GM23248 (cell line): ENCODE data around the gene RFTN1.

ENCODE experiments used
- EZH2 ChIP-seq: fragments of 200-600 bp; sonication (generic); IDR thresholded peaks from 2 replicates; pipeline ENCODE4 v1.6.1; 2018; ENCODE audit warnings: antibody characterized with exemption, mild to moderate bottlenecking; ENCODE audit not compliant: insufficient read depth, poor library complexity, severe bottlenecking
- EZH2phosphoT487 ChIP-seq: fragments of 200-600 bp; sonication (generic); IDR thresholded peaks from 2 replicates; pipeline ENCODE4 v1.6.1; 2018; ENCODE audit warnings: antibody characterized with exemption, moderate library complexity, mild to moderate bottlenecking, low read depth; ENCODE audit not compliant: insufficient read depth

DNA sequence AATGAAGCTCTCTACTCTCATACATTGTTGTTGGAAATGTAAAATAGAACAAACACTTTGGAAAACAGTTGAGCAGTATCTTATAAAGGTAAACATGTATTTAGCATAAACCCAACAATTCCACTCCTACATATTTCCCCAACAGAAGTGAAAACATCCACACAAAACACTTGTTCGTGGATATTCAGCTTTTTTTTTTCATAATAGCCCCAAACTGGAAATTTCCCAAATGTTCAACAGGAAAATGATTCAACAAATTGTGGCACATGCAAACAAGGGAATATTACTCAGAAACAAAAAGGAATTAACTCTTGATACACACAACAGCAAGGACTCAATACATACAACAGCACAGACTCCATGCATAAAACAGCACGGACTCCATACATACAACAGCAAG, 28.5 kb downstream of the RFTN1 start:
- TF ChIP-seq EZH2phosphoT487 (no peak), EZH2 (no peak)
